HG03558 (cell line): ENCODE results near the gene CCNG2.
"Not testable (repeated sequence)": the region's sequence is repeated elsewhere in the genome, so short reads cannot be mapped to it uniquely, and the experiment has no call there.

Source experiments
- ATAC-seq: cut with Tn5 transposase; IDR thresholded peaks from one replicate; pipeline ENCODE4 v1.9.1; 2021; ENCODE audit warnings: moderate number of reproducible peaks; ENCODE audit not compliant: unreplicated experiment; ENCODE audit errors: extremely low read depth

CCNG2 gene, protein sequence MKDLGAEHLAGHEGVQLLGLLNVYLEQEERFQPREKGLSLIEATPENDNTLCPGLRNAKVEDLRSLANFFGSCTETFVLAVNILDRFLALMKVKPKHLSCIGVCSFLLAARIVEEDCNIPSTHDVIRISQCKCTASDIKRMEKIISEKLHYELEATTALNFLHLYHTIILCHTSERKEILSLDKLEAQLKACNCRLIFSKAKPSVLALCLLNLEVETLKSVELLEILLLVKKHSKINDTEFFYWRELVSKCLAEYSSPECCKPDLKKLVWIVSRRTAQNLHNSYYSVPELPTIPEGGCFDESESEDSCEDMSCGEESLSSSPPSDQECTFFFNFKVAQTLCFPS

GRCh38 chr4:77156912-77157858, at the start of gene CCNG2:
CCNG2 (plus strand) TSS chr4:77157207; CDS start chr4:77158533, 1,326 bp downstream.
- peak; percentile 3 for ATAC-seq

DNA sequence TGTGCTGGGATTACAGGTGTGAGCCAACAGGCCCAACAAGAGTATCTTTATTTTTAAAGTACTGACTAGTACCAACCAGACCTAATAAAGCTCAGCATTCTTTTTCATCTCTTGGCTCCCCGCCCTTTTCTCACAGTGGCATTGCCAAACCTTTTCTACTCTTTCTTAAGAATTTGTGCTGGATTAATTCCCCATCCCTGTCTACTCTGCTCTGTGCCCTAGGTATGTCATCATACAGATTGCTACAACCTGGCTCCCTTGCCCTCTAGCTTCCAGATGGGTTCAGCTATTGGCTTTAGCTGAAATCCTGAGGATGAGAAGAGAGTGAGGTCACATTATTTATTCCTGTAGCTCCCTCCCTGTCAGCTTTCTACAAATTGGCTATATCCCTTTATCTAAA, 46.3 kb upstream of the CCNG2 start:
- ATAC-seq, result no peak

DNA sequence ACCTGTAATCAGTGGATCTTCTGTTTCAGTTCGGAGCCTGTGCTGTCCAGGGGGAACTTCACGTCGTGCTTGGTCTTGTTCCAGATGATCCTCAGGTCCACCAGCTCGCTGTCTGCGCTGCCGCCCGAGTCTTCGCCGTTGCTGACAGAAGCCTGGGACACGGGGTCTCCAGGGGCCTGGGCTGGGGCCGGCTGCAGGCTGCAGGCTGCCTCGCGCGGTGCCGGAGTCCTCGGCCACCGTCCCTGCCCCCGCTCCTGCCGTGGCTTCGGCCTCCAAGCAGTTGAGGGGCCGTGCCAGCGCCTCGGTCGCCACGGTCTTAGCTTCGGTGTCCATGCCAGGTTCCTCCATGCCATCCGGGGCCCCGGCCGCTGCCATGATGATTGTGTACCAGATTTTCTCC, 43.9 kb upstream of the CCNG2 start:
- ATAC-seq, result no peak

- ATAC-seq, result no peak
Measured at GRCh38 chr4:77117721-77118120, 39.3 kb upstream of the CCNG2 start.

DNA sequence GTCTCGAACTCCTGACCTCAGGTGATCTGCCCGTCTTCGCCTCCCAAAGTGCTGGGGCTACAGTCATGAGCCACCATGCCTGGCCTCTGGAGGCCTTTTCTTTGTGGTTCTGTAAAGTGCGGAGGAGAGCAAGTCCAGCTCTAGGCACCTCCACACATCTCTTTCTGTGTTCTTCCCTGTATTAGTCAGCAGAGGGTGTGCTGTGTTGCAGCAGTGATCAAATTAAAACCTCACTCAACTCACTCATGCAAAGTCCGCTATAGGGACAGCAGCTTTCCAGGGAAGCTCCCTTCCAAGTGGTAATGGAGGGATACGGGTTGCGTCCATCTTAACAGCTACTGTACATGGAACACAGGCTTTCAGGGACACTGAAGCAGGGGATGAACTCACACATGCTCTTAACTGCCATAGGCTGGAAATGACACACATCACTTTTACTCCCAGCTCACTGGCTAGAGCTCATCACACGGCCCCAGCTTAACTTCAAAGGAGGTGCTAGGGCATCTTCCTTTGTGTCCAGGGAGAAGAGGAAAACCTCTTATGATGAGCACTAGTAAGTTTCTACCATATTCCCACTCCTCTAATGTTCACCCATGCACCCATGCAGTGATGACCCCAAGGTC, 36.0 kb upstream of the CCNG2 start:
- ATAC-seq, result no peak

DNA sequence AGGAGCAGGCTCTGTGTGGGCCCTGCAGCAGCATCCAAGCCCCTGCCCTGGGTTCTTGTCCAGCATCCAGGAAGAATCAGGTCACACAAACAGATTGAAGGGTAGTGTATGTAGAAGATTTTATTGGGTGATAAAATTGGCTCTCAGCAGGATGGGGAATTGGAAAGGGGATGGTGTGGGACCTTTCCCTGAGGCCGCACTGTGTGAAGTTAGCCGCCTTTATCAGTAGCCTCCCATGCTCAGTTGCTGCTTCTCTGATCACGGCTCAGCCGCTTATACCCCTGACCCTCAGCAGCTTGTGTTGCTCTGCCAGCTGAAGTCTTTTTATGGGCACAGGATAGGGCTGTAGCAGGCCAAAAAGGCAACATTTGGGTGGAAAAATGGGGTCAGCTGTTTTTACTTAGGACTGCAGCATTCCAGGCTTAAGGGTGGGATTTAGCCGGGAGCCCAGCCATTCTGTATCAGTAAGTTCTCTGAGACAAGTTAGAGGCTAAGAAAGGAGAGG, 35.2 kb upstream of the CCNG2 start:
- ATAC-seq, result no peak

DNA sequence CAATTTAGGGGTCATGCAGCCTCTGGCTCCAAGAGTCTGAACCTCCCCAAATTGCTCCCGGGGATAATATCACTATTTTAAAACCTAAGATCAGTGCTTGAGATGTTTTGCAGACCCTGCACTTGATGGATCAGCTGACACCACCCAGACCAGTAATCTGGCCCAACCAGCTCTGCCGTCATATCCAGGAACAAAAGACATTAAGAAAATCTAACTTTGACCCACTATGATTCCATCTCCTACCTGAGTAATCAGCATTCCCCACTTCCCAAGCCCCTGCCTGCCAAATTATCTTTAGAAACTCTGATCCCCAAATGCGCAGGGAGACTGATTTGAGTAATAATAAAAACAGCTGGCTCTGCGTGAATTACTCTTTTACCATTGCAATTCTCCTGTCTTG, 34.4 kb upstream of the CCNG2 start:
- no peak for ATAC-seq

DNA sequence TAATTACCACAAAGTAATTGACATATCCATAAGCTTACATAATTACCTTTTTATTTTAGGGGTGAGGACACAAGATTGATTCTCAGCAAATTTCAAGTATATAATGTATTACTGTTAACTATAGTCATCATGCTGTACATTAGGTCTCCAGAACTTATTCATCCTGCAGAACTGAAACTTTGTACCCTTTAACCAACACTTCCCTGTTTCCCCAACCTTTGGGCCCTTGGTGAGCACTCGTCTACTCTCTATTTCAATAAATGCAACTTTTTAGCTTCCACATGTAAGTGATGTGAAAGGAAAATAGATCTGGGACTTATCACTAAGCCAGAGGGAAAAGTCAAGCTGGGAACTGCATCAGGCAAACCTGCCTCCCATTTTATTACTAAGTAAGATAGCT, 33.6 kb upstream of the CCNG2 start:
- no peak for ATAC-seq

GRCh38 chr4:77124576-77124975, 32.4 kb upstream of the CCNG2 start:
- ATAC-seq, result no peak

- no peak for ATAC-seq
Measured at GRCh38 chr4:77125961-77126360, 31.0 kb upstream of the CCNG2 start.

DNA sequence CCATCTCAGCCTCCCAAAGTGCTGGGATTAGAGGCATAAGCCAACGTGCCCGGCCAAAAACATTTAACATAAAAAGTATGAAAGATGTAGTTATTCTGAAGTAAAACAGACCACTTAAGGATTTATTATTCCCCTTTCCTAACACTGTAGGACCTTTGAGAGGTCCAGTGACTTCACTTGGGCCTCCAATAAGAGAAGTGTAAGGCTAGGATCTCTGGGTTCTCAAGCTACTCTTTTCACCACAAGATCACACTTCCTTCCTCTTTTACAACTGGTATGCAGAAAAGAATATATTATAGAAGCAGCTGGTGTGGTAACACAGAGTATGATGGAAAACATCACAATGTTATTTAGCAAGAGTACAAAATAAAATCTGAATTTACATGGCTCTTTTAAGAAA, 30.2 kb upstream of the CCNG2 start:
- no peak for ATAC-seq

DNA sequence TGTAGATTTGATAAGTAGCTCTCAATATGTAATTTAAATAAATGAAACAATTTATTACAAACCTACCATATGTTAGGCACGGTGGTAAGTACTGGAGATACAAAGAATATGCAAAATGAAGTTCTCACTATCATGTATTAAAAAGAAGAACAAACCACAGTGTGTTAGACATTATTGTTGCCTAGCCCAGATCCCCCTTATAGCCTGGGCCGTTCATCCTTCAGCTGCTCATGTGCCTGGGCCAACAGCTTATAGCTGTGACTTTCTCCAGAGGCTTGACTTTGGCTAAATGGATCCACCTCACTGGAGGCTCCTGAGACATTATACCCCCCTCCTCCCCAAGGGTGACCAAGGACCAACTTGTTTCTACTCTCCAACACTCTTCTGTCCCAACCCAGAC, 29.8 kb upstream of the CCNG2 start:
- no peak for ATAC-seq

DNA sequence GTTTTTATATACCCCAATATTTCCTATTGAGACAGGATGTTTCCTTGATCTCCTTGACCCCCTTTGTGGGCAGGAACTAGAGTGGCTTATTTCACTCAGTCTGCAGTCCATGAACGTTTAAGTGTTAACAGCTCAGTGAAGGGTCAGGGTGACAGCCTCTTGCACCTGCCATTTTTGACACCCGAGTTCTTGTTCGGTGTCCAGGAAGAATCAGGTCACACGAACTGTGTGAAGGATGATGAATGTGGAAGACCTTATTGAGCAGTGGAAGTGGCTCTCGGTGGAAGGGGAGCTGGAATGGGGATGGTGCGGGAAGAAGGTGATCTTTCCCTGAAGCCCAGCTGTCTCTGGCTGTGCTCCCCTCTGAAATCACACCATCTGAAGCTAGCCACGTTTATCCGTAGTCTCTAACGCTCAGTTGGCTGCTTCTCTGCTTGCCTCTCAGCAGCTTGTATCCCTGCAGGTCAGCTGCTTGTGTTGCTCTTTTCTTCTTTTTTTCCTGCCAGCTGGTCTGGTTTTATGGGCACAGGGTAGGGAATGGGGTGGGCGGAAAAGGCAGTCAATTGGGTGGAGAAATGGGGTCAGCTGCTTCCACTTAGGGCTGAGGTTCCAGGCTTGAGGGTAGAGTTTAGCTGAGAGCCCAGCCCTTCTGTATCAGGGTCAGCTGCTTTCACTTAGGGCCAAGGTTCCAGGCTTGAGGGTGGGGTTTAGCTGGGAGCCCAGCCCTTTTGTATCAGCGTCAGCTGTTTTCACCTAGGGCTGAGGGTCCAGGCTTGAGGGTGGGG, 29.0 kb upstream of the CCNG2 start:
- no peak for ATAC-seq

DNA sequence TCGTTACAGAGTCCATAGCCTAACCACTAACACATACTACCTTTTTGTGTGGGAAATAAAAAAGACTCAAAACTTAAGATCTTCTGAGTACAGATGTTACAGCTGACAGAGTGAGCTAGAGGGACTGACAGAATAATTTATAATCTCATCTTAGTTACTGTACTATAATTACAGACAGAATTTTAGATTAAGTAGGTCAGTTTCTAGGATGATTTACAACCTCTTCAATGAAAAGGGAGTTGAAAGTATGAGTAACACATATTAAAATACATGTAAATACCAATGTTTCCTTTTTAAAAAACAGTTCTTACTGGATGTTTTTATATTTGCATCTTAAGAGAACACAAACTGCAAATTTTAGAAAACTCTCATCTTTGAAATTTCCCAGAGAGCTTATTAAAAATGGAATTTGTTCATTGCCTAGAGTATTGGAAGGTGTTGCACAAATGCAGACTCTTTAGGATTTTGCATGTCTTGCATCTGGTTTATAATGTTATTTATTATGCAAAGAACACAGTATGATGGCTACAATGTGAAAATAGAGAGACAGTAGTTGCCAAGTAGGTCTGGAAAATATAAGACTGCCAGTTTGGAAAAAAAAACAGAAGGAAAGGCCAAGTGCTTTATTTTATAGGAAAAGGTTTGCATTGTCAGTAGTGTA, 24.2 kb upstream of the CCNG2 start:
- ATAC-seq, result no peak

DNA sequence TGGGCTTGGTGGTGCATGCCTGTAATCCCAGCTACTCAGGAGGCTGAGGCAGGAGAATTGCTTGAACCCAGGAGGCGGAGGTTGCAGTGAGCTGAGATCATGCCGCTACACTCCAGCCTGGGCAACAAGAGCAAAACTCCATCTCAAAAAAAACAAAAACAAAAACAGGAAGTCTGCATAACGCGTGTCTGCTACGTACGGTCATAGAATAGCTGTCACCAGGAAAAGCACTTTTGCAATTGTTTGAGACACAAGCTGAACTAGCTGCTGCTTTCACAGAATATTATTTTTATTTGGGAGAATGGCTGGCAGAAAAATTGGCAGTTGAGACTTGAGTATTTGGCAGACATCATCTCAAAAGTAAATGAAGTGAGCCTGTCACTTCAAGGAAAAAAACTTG, 19.6 kb upstream of the CCNG2 start:
- not testable (repeated sequence) for ATAC-seq

DNA sequence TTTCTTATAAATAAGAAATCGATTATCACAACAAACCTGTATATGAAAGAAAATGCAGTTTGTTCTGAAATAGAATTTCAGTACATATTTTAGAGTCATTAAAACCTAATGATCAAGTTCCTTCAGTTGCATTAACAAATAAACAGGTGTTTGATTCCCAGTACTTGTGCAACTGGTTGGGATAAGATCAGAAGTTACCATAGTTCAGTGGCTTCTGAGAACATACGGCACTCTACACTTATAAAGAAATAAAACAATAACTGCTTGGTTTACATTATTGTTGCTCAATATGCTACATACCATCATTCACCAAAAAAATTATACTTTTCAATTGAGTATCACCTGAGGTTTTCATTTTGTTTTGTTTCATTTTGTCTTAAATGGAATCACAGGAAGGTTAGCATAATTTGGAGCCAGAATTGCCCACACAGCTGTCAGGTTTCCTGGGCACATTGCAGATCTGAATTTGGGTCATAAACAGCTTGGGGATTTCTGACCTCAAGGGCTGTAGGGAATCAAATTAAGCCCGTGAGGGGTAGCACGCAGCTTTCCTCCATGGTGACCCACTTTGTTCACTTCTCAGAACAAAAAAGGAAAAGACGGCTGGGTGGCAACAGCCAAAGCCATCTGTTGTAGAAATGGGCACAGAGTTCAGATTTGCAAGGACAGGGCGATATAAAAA, 14.9 kb upstream of the CCNG2 start:
- ATAC-seq, result no peak

GRCh38 chr4:77142646-77143028, 14.4 kb upstream of the CCNG2 start:
- no peak for ATAC-seq

- ATAC-seq, result no peak
Measured at GRCh38 chr4:77143091-77143490, 13.9 kb upstream of the CCNG2 start.

GRCh38 chr4:77145842-77146185, 11.2 kb upstream of the CCNG2 start:
- ATAC-seq, result no peak
